Stimulated activated naive CD8-positive, alpha-beta T cell treated with anti-CD3 and anti-CD28 coated beads, Interleukin-15, amount 100 ng/mL, for 72 hours (primary cell): ENCODE data around the gene TMCC1.
"Not testable (repeated sequence)": the region's sequence is repeated elsewhere in the genome, so short reads cannot be mapped to it uniquely, and the experiment has no call there.

Experiments
- ATAC-seq: fragments of 150-1000 bp; cut with Tn5 transposase; 2 replicates; pipeline ENCODE4 v1.10.0; 2021; ENCODE audit warnings: mild to moderate bottlenecking, moderate library complexity
- DNase-seq, 2 donors: peaks; one replicate each; pipeline ENCODE4 v3.0.0; 2021 to 2022
- H3K27ac Mint-ChIP-seq, 2 donors: one replicate each; pipeline ENCODE4 v1.8.0; 2022; ENCODE audit warnings: mild to moderate bottlenecking in 2 of 2, mixed read lengths in 2 of 2, moderate library complexity in 2 of 2
- H3K27me3 Mint-ChIP-seq: one replicate; pipeline ENCODE4 v1.8.0; 2022; ENCODE audit warnings: mixed read lengths
- H3K4me1 Mint-ChIP-seq: one replicate; pipeline ENCODE4 v1.8.0; 2022; ENCODE audit warnings: mild to moderate bottlenecking, mixed read lengths
- H3K4me3 Mint-ChIP-seq, 2 donors: one replicate each; pipeline ENCODE4 v1.8.0; 2022; ENCODE audit warnings: mild to moderate bottlenecking in 2 of 2, mixed read lengths in 2 of 2, moderate library complexity in 1 of 2
- H3K9me3 Mint-ChIP-seq, 2 donors: one replicate each; pipeline ENCODE4 v1.8.0; 2022; ENCODE audit warnings: mixed read lengths in 2 of 2

Gene TMCC1

GRCh38 chr3:129686941-129687340 is 206.6 kb downstream of the TMCC1 start:
- Mint-ChIP-seq H3K4me1 (peaks cover 5% of the 10 kb centered on the region), H3K9me3 (no peaks in the 10 kb centered on the region), H3K27me3 (no peaks in the 10 kb centered on the region), H3K4me3 (no peak overlapping the region), H3K27ac (no peak overlapping the region)
- ATAC-seq (no peak), DNase-seq (no peak)

DNA sequence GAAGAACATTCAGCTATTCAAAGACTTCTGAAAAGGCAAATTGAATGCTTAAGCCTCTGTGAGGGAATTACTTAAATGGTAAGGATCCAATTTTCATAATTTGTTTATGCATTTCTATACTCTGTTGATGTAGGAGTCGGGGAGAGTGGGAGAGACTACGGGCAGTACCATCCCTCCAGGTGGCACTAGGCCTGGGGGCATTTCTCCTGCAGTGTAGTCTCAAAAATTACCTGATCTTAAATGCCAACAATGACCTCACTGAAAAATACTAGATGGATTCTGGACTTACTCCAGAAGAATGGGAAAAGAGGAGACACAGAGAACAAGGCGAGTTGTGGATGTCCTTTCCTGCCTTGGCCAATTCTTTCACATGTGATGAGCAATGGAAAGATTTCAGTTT is 209.2 kb downstream of the TMCC1 start:
- Mint-ChIP-seq H3K27me3 (no peaks in the 10 kb centered on the region), H3K27ac (no peak overlapping the region), H3K9me3 (no peaks in the 10 kb centered on the region), H3K4me1 (no peaks in the 10 kb centered on the region), H3K4me3 (no peak overlapping the region)
- DNase-seq (no peak), ATAC-seq (no peak)

DNA sequence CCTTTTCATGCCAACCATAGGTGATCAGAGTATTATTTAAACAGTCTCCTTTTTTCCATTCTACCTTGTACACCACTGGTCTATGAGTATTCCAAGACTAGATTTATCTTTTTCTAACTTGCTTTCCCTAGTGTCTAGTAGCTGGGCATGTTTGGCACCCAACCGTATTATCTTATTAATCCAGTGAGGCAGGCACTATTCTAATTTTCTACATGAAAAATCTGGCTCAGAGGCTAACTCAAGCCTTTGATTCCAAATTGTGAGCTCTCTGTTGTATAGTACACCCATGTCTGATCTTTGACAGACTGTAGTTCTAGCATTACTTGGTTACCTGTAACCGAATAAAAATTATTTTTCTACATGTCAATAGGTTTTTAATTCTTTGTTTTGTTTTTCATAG is 210.3 kb downstream of the TMCC1 start:
- Mint-ChIP-seq H3K27ac (no peak overlapping the region), H3K27me3 (no peaks in the 10 kb centered on the region), H3K4me3 (no peak overlapping the region), H3K4me1 (no peaks in the 10 kb centered on the region), H3K9me3 (no peaks in the 10 kb centered on the region)
- DNase-seq (no peak), ATAC-seq (no peak)

- Mint-ChIP-seq H3K4me1 (peaks cover 7% of the 10 kb centered on the region), H3K27me3 (no peaks in the 10 kb centered on the region), H3K27ac (no peak overlapping the region), H3K9me3 (no peaks in the 10 kb centered on the region), H3K4me3 (no peak overlapping the region)
- ATAC-seq (no peak), DNase-seq (no peak)
These were observed 216.5 kb downstream of the TMCC1 start for GRCh38 chr3:129676985-129677384.

DNA sequence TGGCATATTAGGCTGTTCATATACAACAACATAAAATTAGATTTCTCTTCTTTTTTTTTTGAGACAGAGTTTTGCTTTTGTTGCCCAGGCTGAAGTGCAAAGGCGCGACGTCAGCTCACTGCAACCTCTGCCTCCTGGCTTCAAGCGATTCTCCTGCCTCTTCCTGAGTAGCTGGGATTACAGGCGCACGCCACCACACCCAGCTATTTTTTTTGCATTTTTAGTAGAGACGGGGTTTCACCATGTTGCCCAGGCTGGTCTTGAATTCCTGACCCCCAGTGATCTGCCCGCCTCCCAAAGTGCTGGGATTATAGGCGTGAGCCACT is 218.8 kb downstream of the TMCC1 start:
- H3K9me3 Mint-ChIP-seq, ATAC-seq, DNase-seq, H3K4me1 Mint-ChIP-seq, H3K27ac Mint-ChIP-seq, H3K27me3 Mint-ChIP-seq, H3K4me3 Mint-ChIP-seq: not testable (repeated sequence)

- no peak for DNase-seq
- Mint-ChIP-seq H3K4me1 (peaks cover 7% of the 10 kb centered on the region), H3K27me3 (no peaks in the 10 kb centered on the region), H3K27ac (no peak overlapping the region), H3K9me3 (no peaks in the 10 kb centered on the region), H3K4me3 (no peak overlapping the region)
- ATAC-seq: no peak
These were observed 219.4 kb downstream of the TMCC1 start for GRCh38 chr3:129673897-129674797.

DNA sequence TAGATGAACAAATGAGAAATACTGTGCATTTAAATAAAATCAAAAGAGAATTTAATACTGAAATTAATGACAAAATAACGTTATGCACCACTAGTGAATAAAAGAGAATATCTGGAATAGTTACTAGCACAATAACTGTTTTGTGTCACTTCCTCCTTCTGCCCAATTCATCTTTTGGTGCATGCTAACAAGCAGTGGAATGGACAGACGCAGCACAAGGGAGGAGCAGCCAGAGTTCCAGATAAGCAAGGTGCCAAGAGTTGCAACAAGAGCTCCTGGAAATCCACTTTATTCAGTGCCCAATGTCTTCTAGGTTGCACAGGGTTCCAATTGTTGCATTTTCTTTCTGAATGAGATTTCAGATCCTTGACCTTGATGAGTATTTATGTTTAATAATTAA is 220.5 kb downstream of the TMCC1 start:
- DNase-seq (no peak), ATAC-seq (no peak)
- Mint-ChIP-seq H3K4me1 (peaks cover 7% of the 10 kb centered on the region), H3K4me3 (no peak overlapping the region), H3K27ac (no peak overlapping the region), H3K27me3 (no peaks in the 10 kb centered on the region), H3K9me3 (no peaks in the 10 kb centered on the region)

DNA sequence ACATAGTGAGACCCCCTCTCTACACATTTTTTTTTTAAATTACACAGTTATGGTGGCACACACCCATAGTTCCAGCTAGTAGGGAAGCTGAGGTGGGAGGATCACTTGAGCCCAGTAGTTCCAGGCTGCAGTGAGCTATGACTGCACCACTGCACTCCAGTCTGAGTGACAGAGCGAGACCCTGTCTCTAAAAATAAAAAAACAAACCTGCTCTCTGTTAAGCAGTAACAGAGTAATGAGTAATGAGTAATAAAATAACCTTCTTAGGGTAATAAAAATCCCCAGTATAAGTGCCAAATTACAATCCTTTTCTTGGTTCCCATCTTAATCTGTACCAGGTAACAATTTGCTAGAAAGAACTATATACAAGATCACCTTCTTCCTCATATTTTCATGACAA is 221.1 kb downstream of the TMCC1 start:
- peaks cover 12% of the 10 kb centered on the region for H3K4me1 Mint-ChIP-seq
- no peak overlapping the region for H3K27ac Mint-ChIP-seq
- DNase-seq (no peak), ATAC-seq (no peak)
- no peaks in the 10 kb centered on the region for H3K27me3 Mint-ChIP-seq
- no peak overlapping the region for H3K4me3 Mint-ChIP-seq
- no peaks in the 10 kb centered on the region for H3K9me3 Mint-ChIP-seq

DNA sequence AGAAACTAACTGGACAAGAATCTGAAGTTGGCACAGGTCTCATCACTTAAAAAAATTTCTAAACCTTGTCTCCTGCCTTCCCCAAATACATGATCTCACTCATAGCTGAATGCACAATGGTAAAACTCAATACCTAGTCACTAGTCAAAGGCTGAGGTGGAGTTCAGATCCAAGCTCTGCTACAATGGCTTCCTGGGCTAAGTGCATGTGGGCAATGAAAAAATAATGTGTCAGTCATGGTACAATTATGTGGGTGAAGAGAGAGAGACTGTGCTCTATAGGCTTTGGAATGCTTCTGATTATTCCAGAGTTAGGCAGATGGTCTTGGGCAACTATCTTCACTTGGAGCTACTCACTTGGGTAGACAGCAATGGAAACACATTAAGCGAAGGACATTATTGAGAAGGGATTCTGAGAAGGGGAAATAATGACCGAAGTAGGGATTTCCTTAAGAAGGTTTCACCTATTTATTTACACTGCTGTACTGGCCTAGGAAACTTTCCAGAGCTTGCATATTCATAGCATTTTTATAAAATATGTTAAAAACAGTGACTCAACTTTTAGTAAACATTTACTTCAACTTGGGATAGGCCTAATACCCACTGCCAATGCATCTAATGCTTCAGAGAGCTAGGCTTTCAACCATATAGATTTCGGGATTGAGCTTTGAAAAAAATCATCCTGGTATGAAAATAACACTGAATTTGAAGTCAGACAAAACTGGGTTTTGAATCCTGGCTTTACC is 228.3 kb downstream of the TMCC1 start:
- H3K9me3 Mint-ChIP-seq: no peaks in the 10 kb centered on the region
- ATAC-seq (no peak), DNase-seq (no peak)
- H3K4me3 Mint-ChIP-seq: no peak overlapping the region
- H3K27me3 Mint-ChIP-seq: no peaks in the 10 kb centered on the region
- H3K27ac Mint-ChIP-seq: no peak overlapping the region
- peaks cover 4% of the 10 kb centered on the region for H3K4me1 Mint-ChIP-seq

DNA sequence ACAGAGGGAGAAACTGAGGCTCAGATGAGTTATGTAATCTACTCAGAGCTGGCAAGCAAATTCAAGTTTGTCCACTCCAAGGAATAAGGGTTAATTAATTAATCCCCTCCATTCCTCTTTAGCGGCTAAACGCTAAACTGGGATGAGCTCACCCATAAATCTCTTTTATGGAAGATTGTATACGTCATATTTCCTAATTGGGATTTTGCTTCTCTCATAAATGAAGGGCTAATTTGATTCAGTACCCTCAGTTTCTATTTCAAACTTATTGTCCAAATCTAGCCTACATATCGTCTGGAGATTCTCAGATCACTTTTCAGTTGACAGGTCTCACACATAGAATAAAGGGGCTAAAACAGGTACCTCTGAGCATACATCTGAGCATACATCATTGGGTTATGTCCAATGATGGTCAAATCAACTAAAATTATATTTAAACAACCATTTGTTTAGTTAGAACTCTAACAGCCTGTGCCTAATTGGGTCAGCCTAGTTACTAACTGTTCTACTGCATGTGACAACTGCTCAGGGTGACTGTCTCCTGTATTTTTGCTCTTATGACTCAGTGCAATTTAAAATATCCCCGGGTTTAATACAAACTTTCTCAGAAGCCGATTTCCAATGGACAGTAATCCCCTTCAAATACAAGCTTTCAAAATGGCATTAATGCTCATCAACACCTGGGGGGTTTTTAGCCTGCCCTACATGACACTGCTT is 229.4 kb downstream of the TMCC1 start:
- peaks cover 4% of the 10 kb centered on the region for H3K4me1 Mint-ChIP-seq
- no peak overlapping the region for H3K4me3 Mint-ChIP-seq
- H3K9me3 Mint-ChIP-seq: no peaks in the 10 kb centered on the region
- no peak overlapping the region for H3K27ac Mint-ChIP-seq
- no peak for DNase-seq
- no peak for ATAC-seq
- H3K27me3 Mint-ChIP-seq: no peaks in the 10 kb centered on the region

DNA sequence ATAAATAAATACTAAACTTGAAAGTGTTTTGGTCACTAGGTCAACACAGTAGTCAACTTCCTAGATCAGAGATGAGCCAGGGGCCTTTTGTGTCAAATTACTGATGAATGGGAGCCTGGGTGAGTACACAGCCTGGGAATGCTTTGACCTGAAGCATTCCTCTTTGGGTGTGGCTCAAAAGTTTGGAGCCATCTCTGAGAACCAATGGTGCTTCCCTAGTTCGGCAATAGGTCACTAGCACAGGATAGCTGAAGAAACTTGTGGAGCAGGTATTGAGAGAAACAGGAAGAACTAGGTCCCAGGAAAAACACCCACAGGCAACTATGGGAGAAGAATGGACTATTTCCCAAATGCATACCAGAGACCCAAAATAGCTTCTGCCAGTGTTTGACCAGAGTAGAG is 230.5 kb downstream of the TMCC1 start:
- ATAC-seq (no peak), DNase-seq (no peak)
- peaks cover 9% of the 10 kb centered on the region for H3K4me1 Mint-ChIP-seq
- no peaks in the 10 kb centered on the region for H3K9me3 Mint-ChIP-seq
- no peak overlapping the region for H3K4me3 Mint-ChIP-seq
- H3K27ac Mint-ChIP-seq: no peak overlapping the region
- no peaks in the 10 kb centered on the region for H3K27me3 Mint-ChIP-seq

GRCh38 chr3:129662191-129662608 is 231.3 kb downstream of the TMCC1 start:
- no peaks in the 10 kb centered on the region for H3K9me3 Mint-ChIP-seq

GRCh38 chr3:129661766-129662165 is 231.7 kb downstream of the TMCC1 start:
- no peaks in the 10 kb centered on the region for H3K27me3 Mint-ChIP-seq
- no peaks in the 10 kb centered on the region for H3K9me3 Mint-ChIP-seq
- DNase-seq (no peak), ATAC-seq (no peak)
- peaks cover 13% of the 10 kb centered on the region for H3K4me1 Mint-ChIP-seq
- H3K4me3 Mint-ChIP-seq: no peak overlapping the region
- H3K27ac Mint-ChIP-seq: no peak overlapping the region

More at GRCh38 chr3:129662191-129662608, 231.3 kb downstream of the TMCC1 start:
- H3K27me3 Mint-ChIP-seq: no peaks in the 10 kb centered on the region
- DNase-seq (no peak), ATAC-seq (peak; percentile 37)
- H3K4me3 Mint-ChIP-seq: no peak overlapping the region
- H3K27ac Mint-ChIP-seq: no peak overlapping the region
- H3K4me1 Mint-ChIP-seq: peaks cover 13% of the 10 kb centered on the region

DNA sequence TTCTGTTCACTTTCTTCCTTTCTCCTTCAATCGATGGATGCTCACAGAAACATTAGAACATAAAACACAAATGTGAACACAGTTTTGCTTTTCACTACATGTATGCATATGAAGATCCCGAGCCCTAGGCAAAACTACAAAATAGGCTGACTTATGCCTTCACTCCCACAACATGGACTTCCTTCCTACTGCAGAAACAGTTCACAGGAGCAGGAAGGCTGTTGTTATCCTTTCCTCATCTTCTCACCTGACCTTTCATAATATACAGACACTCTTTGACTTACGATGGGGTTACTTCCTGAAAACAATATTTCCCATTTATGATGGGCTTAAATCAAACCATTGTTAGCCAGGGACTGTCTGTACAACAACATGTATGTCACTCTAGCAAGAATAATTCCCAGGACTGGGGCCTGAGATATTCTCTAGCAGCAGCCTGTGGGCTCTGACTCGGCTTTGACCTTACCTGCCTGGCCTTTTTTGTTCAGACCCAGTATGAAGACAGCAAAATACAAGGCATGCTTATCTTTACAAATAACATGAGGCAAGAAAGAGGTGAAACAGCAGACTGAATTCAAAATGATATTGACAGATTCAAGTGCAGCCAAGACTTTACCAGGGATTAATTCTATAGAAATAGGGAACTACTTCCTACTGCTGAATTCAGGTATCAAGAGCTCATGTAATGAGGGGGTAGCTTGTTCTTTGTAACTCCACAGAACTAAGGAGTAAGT is 235.2 kb downstream of the TMCC1 start:
- no peaks in the 10 kb centered on the region for H3K9me3 Mint-ChIP-seq
- no peak overlapping the region for H3K4me3 Mint-ChIP-seq
- H3K4me1 Mint-ChIP-seq: peaks cover 13% of the 10 kb centered on the region
- no peak for ATAC-seq
- no peak overlapping the region for H3K27ac Mint-ChIP-seq
- no peaks in the 10 kb centered on the region for H3K27me3 Mint-ChIP-seq
- DNase-seq: no peak

GRCh38 chr3:129657261-129658046 is 236.1 kb downstream of the TMCC1 start:
- Mint-ChIP-seq H3K27ac (no peak overlapping the region), H3K27me3 (no peaks in the 10 kb centered on the region)
- DNase-seq: no peak

More at GRCh38 chr3:129657261-129658046, 236.1 kb downstream of the TMCC1 start:
- no peaks in the 10 kb centered on the region for H3K9me3 Mint-ChIP-seq
- ATAC-seq: no peak
- no peak overlapping the region for H3K4me3 Mint-ChIP-seq
- H3K4me1 Mint-ChIP-seq: peaks cover 13% of the 10 kb centered on the region
